ENCODE data around the gene SEMA3A. TPM values are rescaled to one million over a fixed set of nuclear protein-coding genes. Genes with fewer than 3 reads are reported as not detected.

Gene SEMA3A
- total and polyA plus RNA-seq, 2 of the 4 experiments (the other 2 are of a cell fraction) = 31.2 to 213 TPM

GRCh38 chr7:84085147-84085546 lies 109.4 kb downstream of the SEMA3A start:
- H2BK5ac ChIP-seq (ENCODE audit: low read depth, low read length, poor library complexity, severe bottlenecking) = peak overlapping the region; percentile 81
- H3K56ac ChIP-seq (ENCODE audit: extremely low read depth, insufficient read depth, low read length) = no peak overlapping the region
- H3K23ac ChIP-seq (ENCODE audit: low read depth, low read length) = no peak overlapping the region
- H3K36me3 ChIP-seq (ENCODE audit: control insufficient read depth, insufficient read depth, low read length) = peaks cover 6% of the 10 kb centered on the region; the same call in 1 of the 2 replicates
- H3K18ac ChIP-seq (ENCODE audit: low read depth, low read length) = no peak overlapping the region
- no peaks in the 10 kb centered on the region for H3K27me3 ChIP-seq (ENCODE audit: control insufficient read depth, insufficient read depth, low read length)
- TF ChIP-seq MAFK (IDR thresholded peaks at IDR 0.05; ENCODE audit: low read depth, low read length) = no peak
- H3K27ac ChIP-seq (ENCODE audit: insufficient read depth, low read length) = no peak overlapping the region; the same call in 1 of the 2 replicates
- H3K14ac ChIP-seq (replicated peaks; ENCODE audit: low read depth, low read length) = 0 out of 2 replicates have a peak overlapping the region, but pooled peaks have one; percentile 48
- peaks cover 12 to 28% of the 10 kb centered on the region in 2 experiments for H3K79me1 ChIP-seq (ENCODE audit: low read depth in 1 of 2, low read length in 2 of 2)
- H3K4me1 ChIP-seq (ENCODE audit: control insufficient read depth, insufficient read depth, low read length) = peaks cover 9% of the 10 kb centered on the region
- peak overlapping the region in 1 of 2 experiments; percentile 47; a peak in 1 of 4 replicates for H4K8ac ChIP-seq (ENCODE audit: low read depth in 2 of 2, low read length in 2 of 2)
- H4K91ac ChIP-seq (ENCODE audit: insufficient read depth, low read depth, low read length) = no peak overlapping the region
- no CpG with 5 or more reads among the region's 1 CpG for WGBS, 2 experiments (ENCODE audit: extremely low coverage in 2 of 2, insufficient read length in 1 of 2)
- H3K9ac ChIP-seq (ENCODE audit: low read depth, low read length) = no peak overlapping the region
- H2AK9ac ChIP-seq (replicated peaks; ENCODE audit: low read depth, low read length, poor library complexity) = no peak overlapping the region
- intact Hi-C loops (cut with micrococcal nuclease) (loop anchor here (5.0 kb wide), 1 partner anchor 107 kb away; the partner anchor contains the start of gene SEMA3A), dilution Hi-C loops (cut with HindIII; ENCODE audit: low sequenced_read_pairs, unreplicated experiment) (no loop called here), in situ Hi-C loops (cut with MboI; ENCODE audit: low sequenced_read_pairs) (no loop called here)
- no peaks in the 10 kb centered on the region for H4K20me1 ChIP-seq (ENCODE audit: insufficient read depth, low read length)
- ChIA-PET CTCF (interaction anchor here (0.7 to 1.2 kb wide), 2 partner anchors 13 to 387 kb away, joined by 5 to 6 read pairs; no protein-coding TSS in a partner anchor), POLR2A (ENCODE audit: unreplicated experiment) (no interaction called here)
- no peak overlapping the region; the same call in 2 of the 3 replicates for H2BK15ac ChIP-seq (ENCODE audit: low read depth, low read length)
- H4K5ac ChIP-seq (ENCODE audit: low read depth, low read length) = peak overlapping the region; percentile 65; the same call in 1 of the 2 replicates
- ATAC-seq (ENCODE audit: low read depth) (peak; percentile 61), DNase-seq (peak; percentile 85)
- H3K4me2 ChIP-seq (ENCODE audit: low read depth, low read length) = peak overlapping the region; percentile 66; the same call in 1 of the 2 replicates
- H2AK5ac ChIP-seq (ENCODE audit: low read depth, low read length) = no peak overlapping the region
- no peak overlapping the region for H3K4me3 ChIP-seq (ENCODE audit: insufficient read depth, low read depth, low read length)
- BruUV-seq (replicated peaks) = no TSS peak
- peaks cover 5% of the 10 kb centered on the region for H3K9me1 ChIP-seq (ENCODE audit: insufficient read depth, low read length)
- no peak overlapping the region for H2AFZ ChIP-seq (replicated peaks; ENCODE audit: low read length, poor library complexity)
- H2BK20ac ChIP-seq (ENCODE audit: low read depth, low read length) = no peak overlapping the region
- H3K9me3 ChIP-seq (ENCODE audit: control insufficient read depth, insufficient read depth, low read length) = 0 out of 2 replicates have a peak, but pooled peaks cover 1% of the 10 kb centered on the region
- H2BK120ac ChIP-seq (ENCODE audit: low read depth, low read length) = peak overlapping the region; percentile 16; the same call in 1 of the 2 replicates
- H3K4ac ChIP-seq (ENCODE audit: low read depth, low read length) = peak overlapping the region; percentile 43; the same call in 1 of the 2 replicates
